HFF-Myc (cell line): Measurements from ENCODE around the gene TMEM184A.

Source experiments
- DNase-seq: peaks from one replicate; pipeline ENCODE4 v3.0.0-alpha.2; 2011; ENCODE audit warnings: low read depth; ENCODE audit errors: extremely low read depth
- H3K4me3 ChIP-seq: replicated peaks from 2 replicates; pipeline ENCODE4 v1.5.1; 2011; ENCODE audit warnings: low read depth, mild to moderate bottlenecking, control low read depth, low read length
- CTCF ChIP-seq: IDR thresholded peaks from 2 replicates; pipeline ENCODE4 v1.5.1; 2012; ENCODE audit warnings: mild to moderate bottlenecking, low read depth, low read length, control low read depth; ENCODE audit errors: missing control alignments

TMEM184A gene

GRCh38 chr7:1598961-1599639, 43.1 kb upstream of the TMEM184A start:
- DNase-seq = no peak
- TF ChIP-seq CTCF = no peak
- no peak overlapping the region for H3K4me3 ChIP-seq

DNA sequence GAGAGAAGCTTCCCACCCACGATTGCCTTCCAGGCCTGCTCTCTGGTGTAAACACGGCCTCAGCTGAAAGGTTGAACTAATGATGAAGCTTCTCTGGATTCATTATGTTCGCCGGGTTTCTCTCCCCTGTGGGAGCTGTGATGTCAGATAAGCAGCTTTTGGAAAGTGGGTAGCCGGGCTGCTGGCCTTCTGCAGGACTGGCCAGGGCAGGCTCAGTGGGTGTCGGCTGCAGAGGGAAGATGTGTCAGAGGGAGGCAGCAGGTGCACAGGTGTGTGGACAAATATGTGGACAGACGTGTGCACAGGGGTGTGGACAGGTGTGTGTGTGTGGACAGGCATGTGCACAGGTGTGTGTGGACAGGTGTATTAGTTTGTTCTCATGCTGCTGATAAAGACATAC, 42.3 kb upstream of the TMEM184A start:
- H3K4me3 ChIP-seq = no peak overlapping the region
- no peak for DNase-seq
- TF ChIP-seq CTCF = no peak

GRCh38 chr7:1597791-1598190, 41.8 kb upstream of the TMEM184A start:
- TF ChIP-seq CTCF = no peak
- DNase-seq = no peak
- no peak overlapping the region for H3K4me3 ChIP-seq

DNA sequence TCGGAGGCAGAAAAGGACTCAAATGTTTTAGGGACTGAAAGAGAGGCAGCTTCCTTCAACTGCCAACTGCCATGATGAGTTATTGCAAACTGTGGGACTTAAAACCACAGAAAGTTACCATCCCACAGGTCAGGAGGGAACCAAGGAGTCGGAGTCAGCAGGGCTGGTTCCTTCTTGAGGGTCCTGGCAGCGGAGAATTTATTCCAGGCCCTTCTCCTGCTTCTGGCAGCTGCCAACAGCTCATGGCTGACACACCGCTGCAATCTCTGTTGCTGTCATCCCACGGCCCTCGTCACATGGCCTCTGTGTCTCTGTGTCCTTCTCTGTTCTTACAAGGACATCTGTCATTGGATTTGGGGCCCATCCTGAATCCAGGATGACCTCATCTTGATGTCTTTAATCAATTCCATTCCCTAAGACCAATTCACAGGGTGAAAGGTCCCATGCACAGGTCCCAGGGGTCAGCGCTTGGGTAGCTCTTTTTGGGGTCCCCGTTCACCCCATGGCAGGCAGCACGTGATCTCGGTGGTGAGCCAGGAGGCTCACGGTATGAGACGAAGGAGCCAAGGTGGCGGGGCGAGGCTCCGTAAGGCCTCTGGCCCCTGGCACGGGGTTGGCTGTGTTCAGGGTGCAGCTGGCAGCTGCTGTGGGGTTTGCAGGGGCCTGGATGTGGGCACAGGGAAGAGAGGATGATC, 41.2 kb upstream of the TMEM184A start:
- TF ChIP-seq CTCF = no peak
- no peak overlapping the region for H3K4me3 ChIP-seq

GRCh38 chr7:1596181-1597043, 40.4 kb upstream of the TMEM184A start:
- TF ChIP-seq CTCF = no peak
- DNase-seq = no peak
- H3K4me3 ChIP-seq = no peak overlapping the region

More for the DNA sequence above, 41.2 kb upstream of the TMEM184A start:
- DNase-seq = no peak

DNA sequence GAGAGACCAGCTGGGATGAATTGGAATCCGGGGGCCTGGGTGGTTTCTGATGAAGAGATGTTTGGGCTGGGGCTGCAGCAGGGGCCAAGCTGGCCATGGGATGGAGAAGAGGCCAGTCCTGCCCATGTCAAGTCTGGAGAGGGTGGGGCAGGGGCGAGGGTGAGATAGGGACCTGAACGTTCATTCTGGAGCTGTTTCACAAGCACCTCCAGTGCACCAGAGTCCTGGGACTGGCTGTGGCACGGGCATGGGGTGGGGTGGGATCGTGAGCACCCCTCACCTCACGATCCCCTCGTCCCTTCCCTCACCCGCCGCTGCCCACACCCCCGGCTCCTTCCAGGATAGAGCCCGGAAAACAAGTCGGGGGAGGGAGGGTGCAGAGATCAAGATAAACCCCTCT, 39.6 kb upstream of the TMEM184A start:
- no peak overlapping the region for H3K4me3 ChIP-seq
- TF ChIP-seq CTCF = no peak
- DNase-seq = no peak
